ENCODE results near the gene LYSMD2. TPM values are rescaled to one million over a fixed set of nuclear protein-coding genes. Genes with fewer than 3 reads are reported as not detected.

Gene LYSMD2
- total and polyA plus RNA-seq, 11 donors: 3.1 to 8.7 (median 5.7) TPM

GRCh38 chr15:51775967-51776816 lies 38.7 kb upstream of the LYSMD2 start:
- Histone ChIP-seq H3K9me3 (no peaks in the 10 kb centered on the region), H3K36me3 (peaks cover 0 to 69% (median 22%) of the 10 kb centered on the region in 9 donors), H3K27ac (no peak overlapping the region), H3K4me1 (peaks cover 0 to 8% (median 3%) of the 10 kb centered on the region in 12 donors), H3K27me3 (no peaks in the 10 kb centered on the region), H3K4me3 (no peak overlapping the region)
- peak; percentile 76 to 89 (median 80) for ATAC-seq
- intact Hi-C loops (cut with DNase I): loop anchor here in 9 of 10 donors (1.0 to 10.0 kb wide), 4 partner anchors 61 to 127 kb away; no protein-coding TSS in a partner anchor
- peak in 2 of 5 donors; percentile 40 to 44 for DNase-seq
- TF ChIP-seq CTCF (IDR thresholded peaks at IDR 0.05) (peak; percentile 53 to 79 (median 67)), POLR2A (IDR thresholded peaks at IDR 0.05) (no peak)
- WGBS, 4 donors: 56 to 63% (median 59%) methylated on average over 11 of the region's 11 CpGs

- Histone ChIP-seq H3K36me3 (peaks cover 0 to 67% (median 18%) of the 10 kb centered on the region in 9 donors), H3K9me3 (no peaks in the 10 kb centered on the region), H3K27ac (no peak overlapping the region), H3K4me3 (no peak overlapping the region), H3K4me1 (peaks cover 0 to 11% (median 3%) of the 10 kb centered on the region in 12 donors), H3K27me3 (no peaks in the 10 kb centered on the region)
- 65 to 84% (median 77%) methylated on average over 3 of the region's 3 CpGs for WGBS, 4 donors
- ATAC-seq (no peak), DNase-seq (no peak)
- TF ChIP-seq POLR2A (IDR thresholded peaks at IDR 0.05): no peak
- TF ChIP-seq CTCF (IDR thresholded peaks at IDR 0.05): no peak
- intact Hi-C loops (cut with DNase I): loop anchor here in 1 of 10 donors (10.0 kb wide), 1 partner anchor 60 kb away; no protein-coding TSS in a partner anchor
Observed at GRCh38 chr15:51774916-51775315, 37.5 kb upstream of the LYSMD2 start.

- no peaks in the 10 kb centered on the region for H3K9me3 ChIP-seq
- H3K36me3 ChIP-seq: peaks cover 0 to 60% (median 38%) of the 10 kb centered on the region in 9 donors
- intact Hi-C loops (cut with DNase I): loop anchor here in 1 of 10 donors (10.0 kb wide), 1 partner anchor 57 kb away; no protein-coding TSS in a partner anchor
- TF ChIP-seq POLR2A (IDR thresholded peaks at IDR 0.05): no peak
- no peak for TF ChIP-seq CTCF (IDR thresholded peaks at IDR 0.05)
- peaks cover 0 to 19% (median 5%) of the 10 kb centered on the region in 12 donors for H3K4me1 ChIP-seq
- no peak overlapping the region for H3K4me3 ChIP-seq
- DNase-seq (no peak), ATAC-seq (no peak)
- H3K27me3 ChIP-seq: no peaks in the 10 kb centered on the region
- WGBS, 4 donors: 50 to 65% (median 55%) methylated on average over 1 of the region's 1 CpG
- H3K27ac ChIP-seq: no peak overlapping the region
Observed at GRCh38 chr15:51771773-51772172, 34.3 kb upstream of the LYSMD2 start.

- Histone ChIP-seq H3K4me1 (peaks cover 0 to 23% (median 0%) of the 10 kb centered on the region in 12 donors), H3K4me3 (no peak overlapping the region), H3K27ac (no peak overlapping the region), H3K9me3 (no peaks in the 10 kb centered on the region), H3K27me3 (no peaks in the 10 kb centered on the region), H3K36me3 (peaks cover 0 to 60% (median 38%) of the 10 kb centered on the region in 9 donors)
- ATAC-seq: no peak
- TF ChIP-seq CTCF (IDR thresholded peaks at IDR 0.05): no peak
- no peak for TF ChIP-seq POLR2A (IDR thresholded peaks at IDR 0.05)
- no peak for DNase-seq
- 67 to 93% (median 91%) methylated on average over 3 of the region's 3 CpGs for WGBS, 4 donors
- intact Hi-C loops (cut with DNase I): loop anchor here in 1 of 10 donors (10.0 kb wide), 1 partner anchor 56 kb away; no protein-coding TSS in a partner anchor
Observed at GRCh38 chr15:51770902-51771301, 33.4 kb upstream of the LYSMD2 start.

Data from heart left ventricle (tissue), 16 donors.